ENCODE results near the gene FASLG. TPM values are rescaled to one million over a fixed set of nuclear protein-coding genes. Genes with fewer than 3 reads are reported as not detected.

Gene FASLG
- total and polyA plus RNA-seq, 10 of the 15 experiments (the other 5 are each of a cell fraction or from before 2014, with no cell fraction given): 0.05 to 4.0 (median 0.09) TPM; not detected in 2

DNA sequence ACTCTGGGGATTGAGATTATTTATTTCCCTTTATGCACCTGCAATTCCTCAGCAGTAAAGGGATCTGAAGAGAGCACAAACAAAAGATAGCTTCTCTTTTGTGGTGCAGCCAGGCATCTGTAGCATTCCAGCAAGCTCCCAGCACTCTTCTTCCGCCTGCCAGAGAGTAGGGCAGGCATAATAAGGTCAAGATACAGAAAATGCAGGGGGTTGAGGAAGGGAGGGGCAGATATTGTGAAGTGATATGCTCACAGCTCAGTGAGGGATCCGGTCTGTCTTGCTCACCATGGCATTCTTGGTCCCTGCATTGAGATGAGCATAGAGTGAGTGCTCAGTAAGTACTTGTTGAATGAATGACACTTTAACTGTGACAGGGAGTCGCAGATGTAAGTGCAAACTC lies 23.9 kb downstream of the FASLG start:
- no peaks in the 10 kb centered on the region for H3K9me3 ChIP-seq (replicated peaks; ENCODE audit: control insufficient read depth, insufficient read depth, low read length)
- ATAC-seq (no peak), FAIRE-seq (no peak), DNase-seq (ENCODE audit: low read depth, low spot score) (no peak)
- in situ Hi-C loops (cut with MboI): no loop called here
- TF ChIP-seq ELK1 (IDR thresholded peaks at IDR 0.05; ENCODE audit: low read depth, low read length): no peak
- TF ChIP-seq ATF2 (IDR thresholded peaks at IDR 0.05; ENCODE audit: low read length): no peak
- no peak for TF ChIP-seq SIX5 (IDR thresholded peaks at IDR 0.05; ENCODE audit: low read depth, low read length, severe bottlenecking)
- no peak for TF ChIP-seq SREBF1 (IDR thresholded peaks at IDR 0.05; ENCODE audit: low read length)
- no peak for TF ChIP-seq HCFC1 (IDR thresholded peaks at IDR 0.05; ENCODE audit: low read length)
- no peak for TF ChIP-seq SRF (IDR thresholded peaks at IDR 0.05; ENCODE audit: low read depth in 2 of 2, low read length in 2 of 2)
- TF ChIP-seq FOXM1 (IDR thresholded peaks at IDR 0.05; ENCODE audit: low read depth, low read length): no peak
- TF ChIP-seq EZH2 (IDR thresholded peaks at IDR 0.05; ENCODE audit: borderline replicate concordance, control insufficient read depth, low read depth, low read length): no peak
- TF ChIP-seq SREBF2 (IDR thresholded peaks at IDR 0.05; ENCODE audit: low read length): no peak
- no peak for TF ChIP-seq TCF3 (IDR thresholded peaks at IDR 0.05; ENCODE audit: borderline replicate concordance, insufficient read depth, low read depth, low read length)
- no peak for TF ChIP-seq CHD2 (IDR thresholded peaks at IDR 0.05; ENCODE audit: borderline replicate concordance, low read depth, low read length)
- TF ChIP-seq BACH1 (IDR thresholded peaks at IDR 0.05; ENCODE audit: borderline replicate concordance): no peak
- TF ChIP-seq RAD21 (IDR thresholded peaks at IDR 0.05; ENCODE audit: insufficient read depth, low read depth, low read length): no peak
- TF ChIP-seq NRF1 (conservative IDR thresholded peaks at IDR 0.05; ENCODE audit: low read depth, low read length): no peak
- TF ChIP-seq ZBED1 (IDR thresholded peaks at IDR 0.05; ENCODE audit: borderline replicate concordance): no peak
- no peak for TF ChIP-seq NFXL1 (IDR thresholded peaks at IDR 0.05; ENCODE audit: borderline replicate concordance)
- TF ChIP-seq TBL1XR1 (IDR thresholded peaks at IDR 0.05; ENCODE audit: low read depth, low read length): no peak
- TF ChIP-seq, protein P1, sequence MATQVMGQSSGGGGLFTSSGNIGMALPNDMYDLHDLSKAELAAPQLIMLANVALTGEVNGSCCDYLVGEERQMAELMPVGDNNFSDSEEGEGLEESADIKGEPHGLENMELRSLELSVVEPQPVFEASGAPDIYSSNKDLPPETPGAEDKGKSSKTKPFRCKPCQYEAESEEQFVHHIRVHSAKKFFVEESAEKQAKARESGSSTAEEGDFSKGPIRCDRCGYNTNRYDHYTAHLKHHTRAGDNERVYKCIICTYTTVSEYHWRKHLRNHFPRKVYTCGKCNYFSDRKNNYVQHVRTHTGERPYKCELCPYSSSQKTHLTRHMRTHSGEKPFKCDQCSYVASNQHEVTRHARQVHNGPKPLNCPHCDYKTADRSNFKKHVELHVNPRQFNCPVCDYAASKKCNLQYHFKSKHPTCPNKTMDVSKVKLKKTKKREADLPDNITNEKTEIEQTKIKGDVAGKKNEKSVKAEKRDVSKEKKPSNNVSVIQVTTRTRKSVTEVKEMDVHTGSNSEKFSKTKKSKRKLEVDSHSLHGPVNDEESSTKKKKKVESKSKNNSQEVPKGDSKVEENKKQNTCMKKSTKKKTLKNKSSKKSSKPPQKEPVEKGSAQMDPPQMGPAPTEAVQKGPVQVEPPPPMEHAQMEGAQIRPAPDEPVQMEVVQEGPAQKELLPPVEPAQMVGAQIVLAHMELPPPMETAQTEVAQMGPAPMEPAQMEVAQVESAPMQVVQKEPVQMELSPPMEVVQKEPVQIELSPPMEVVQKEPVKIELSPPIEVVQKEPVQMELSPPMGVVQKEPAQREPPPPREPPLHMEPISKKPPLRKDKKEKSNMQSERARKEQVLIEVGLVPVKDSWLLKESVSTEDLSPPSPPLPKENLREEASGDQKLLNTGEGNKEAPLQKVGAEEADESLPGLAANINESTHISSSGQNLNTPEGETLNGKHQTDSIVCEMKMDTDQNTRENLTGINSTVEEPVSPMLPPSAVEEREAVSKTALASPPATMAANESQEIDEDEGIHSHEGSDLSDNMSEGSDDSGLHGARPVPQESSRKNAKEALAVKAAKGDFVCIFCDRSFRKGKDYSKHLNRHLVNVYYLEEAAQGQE (IDR thresholded peaks at IDR 0.05; ENCODE audit: low read depth, low read length): no peak
- TF ChIP-seq ATF7 (IDR thresholded peaks at IDR 0.05; ENCODE audit: low read depth): no peak
- H3K4me3 ChIP-seq: no peak overlapping the region
- H3K4me1 ChIP-seq (ENCODE audit: control insufficient read depth, insufficient read depth, low read length): no peaks in the 10 kb centered on the region
- ChIA-PET SMC1A (ENCODE audit: uncharacterized antibody, unreplicated experiment) (interaction anchor here (0.6 to 1.3 kb wide), 3 partner anchors 9 to 808 kb away, joined by 3 read pairs; no protein-coding TSS in a partner anchor), RAD21 (ENCODE audit: unreplicated experiment) (interaction anchor here (0.6 kb wide), 1 partner anchor 121 kb away, joined by 3 read pairs; no protein-coding TSS in a partner anchor), CTCF (interaction anchor here (0.6 kb wide), 1 partner anchor 43 kb away, joined by 3 read pairs; no protein-coding TSS in a partner anchor), POLR2A (no interaction called here)
- 0 out of 4 replicates have a peak, but pooled peaks cover 0 to 2% of the 10 kb centered on the region in 2 experiments for H3K27me3 ChIP-seq (replicated peaks in 1 of 2; ENCODE audit: control insufficient read depth in 2 of 2, insufficient read depth in 2 of 2, low read length in 1 of 2)
- H3K4me2 ChIP-seq (ENCODE audit: control insufficient read depth, insufficient read depth): no peak overlapping the region
- H3K79me2 ChIP-seq (ENCODE audit: control insufficient read depth, insufficient read depth, low read length): no peaks in the 10 kb centered on the region
- 30% methylated on average over 3 of the region's 3 CpGs for WGBS (ENCODE audit: insufficient coverage, insufficient replicate concordance, low lambda C conversion rate, missing lambda C conversion rate)
- H3K9ac ChIP-seq (ENCODE audit: control insufficient read depth, insufficient read depth, low read length): no peak overlapping the region
- no peak overlapping the region for H2AFZ ChIP-seq (ENCODE audit: control insufficient read depth, low read depth, low read length)
- BruUV-seq (replicated peaks): no TSS peak
- H3K27ac ChIP-seq (ENCODE audit: control insufficient read depth, insufficient read depth): no peak overlapping the region
- no peaks in the 10 kb centered on the region for H3K36me3 ChIP-seq (ENCODE audit: control insufficient read depth in 2 of 2, insufficient read depth in 2 of 2, low read length in 1 of 2)
- no peaks in the 10 kb centered on the region for H4K20me1 ChIP-seq (ENCODE audit: control insufficient read depth, insufficient read depth)
- intact Hi-C loops (cut with micrococcal nuclease; ENCODE audit: unreplicated experiment): no loop called here

All from GM12878 (cell line).